OCI-M1 (cell line): Measurements from ENCODE around the gene ARMC9.

Source experiments
- DNase-seq: peaks from one replicate; lab custom pipeline; 2025; lab: John Stamatoyannopoulos, UW

ARMC9 gene

GRCh38 chr2:231201475-231201814 lies 3.0 kb downstream of the ARMC9 start:
- DNase-seq = no peak

GRCh38 chr2:231203087-231203486 lies 4.7 kb downstream of the ARMC9 start:
- DNase-seq = no peak

- no peak for DNase-seq
Measured at GRCh38 chr2:231204146-231204545, 5.7 kb downstream of the ARMC9 start.

DNA sequence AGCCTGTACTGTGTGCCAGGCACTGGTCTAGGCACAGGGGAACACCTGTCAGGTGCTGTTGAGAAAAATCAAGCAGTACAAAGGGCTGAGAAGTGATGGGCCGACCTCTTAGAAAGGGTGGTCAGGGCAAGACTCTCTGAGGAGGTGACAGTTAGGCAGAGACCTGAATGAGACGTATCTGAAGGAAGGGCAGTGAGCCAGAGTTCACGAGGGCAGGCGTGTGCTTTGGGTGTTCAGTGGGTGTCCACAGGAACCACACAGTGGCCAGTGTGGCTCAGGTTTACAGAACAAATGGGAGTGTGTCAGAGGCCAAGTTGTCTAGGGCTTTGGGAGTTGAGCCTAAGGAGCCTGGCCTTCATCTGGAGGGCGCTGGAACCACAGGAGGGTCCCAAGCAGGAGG lies 6.2 kb downstream of the ARMC9 start:
- DNase-seq = no peak

- DNase-seq = no peak
Measured at GRCh38 chr2:231207734-231208133, 9.3 kb downstream of the ARMC9 start.

DNA sequence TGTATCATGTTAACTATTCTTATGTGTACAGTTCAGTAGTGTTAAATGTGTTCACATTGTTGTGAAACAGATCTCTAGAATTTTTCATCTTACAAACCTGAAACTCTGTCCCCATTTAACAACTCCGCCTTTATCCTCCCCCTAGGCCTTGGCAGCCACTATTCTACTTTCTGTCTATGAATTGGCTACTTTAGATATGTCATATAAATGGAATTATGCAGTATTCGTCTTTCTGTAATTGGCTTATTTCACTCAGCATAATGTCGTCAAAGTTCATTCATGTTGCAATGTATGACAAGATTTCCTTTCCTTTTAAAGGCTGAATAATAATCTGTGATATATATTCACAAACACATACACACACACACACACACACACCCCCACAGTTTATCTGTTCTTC lies 12.4 kb downstream of the ARMC9 start:
- no peak for DNase-seq

DNA sequence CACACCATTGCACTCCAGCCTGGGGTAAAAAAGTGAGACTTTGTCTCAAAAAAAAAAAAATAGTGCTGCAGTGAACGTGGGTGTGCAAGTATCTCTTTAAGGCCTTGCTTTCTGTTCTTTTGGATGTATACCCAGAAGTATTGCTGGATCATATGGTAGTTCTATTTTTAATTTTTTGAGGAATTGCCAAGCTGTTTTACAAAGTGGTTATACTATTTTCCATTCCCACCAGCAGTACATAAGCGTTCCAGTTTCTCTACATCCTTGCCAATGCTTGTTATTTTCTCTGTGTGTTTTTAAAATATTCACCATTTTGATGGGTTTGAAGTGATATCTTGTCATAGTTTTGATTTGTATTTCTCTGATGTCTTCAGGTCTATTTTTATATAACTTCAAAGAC lies 13.1 kb downstream of the ARMC9 start:
- no peak for DNase-seq

- no peak for DNase-seq
Measured at GRCh38 chr2:231212329-231212845, 14.0 kb downstream of the ARMC9 start.

DNA sequence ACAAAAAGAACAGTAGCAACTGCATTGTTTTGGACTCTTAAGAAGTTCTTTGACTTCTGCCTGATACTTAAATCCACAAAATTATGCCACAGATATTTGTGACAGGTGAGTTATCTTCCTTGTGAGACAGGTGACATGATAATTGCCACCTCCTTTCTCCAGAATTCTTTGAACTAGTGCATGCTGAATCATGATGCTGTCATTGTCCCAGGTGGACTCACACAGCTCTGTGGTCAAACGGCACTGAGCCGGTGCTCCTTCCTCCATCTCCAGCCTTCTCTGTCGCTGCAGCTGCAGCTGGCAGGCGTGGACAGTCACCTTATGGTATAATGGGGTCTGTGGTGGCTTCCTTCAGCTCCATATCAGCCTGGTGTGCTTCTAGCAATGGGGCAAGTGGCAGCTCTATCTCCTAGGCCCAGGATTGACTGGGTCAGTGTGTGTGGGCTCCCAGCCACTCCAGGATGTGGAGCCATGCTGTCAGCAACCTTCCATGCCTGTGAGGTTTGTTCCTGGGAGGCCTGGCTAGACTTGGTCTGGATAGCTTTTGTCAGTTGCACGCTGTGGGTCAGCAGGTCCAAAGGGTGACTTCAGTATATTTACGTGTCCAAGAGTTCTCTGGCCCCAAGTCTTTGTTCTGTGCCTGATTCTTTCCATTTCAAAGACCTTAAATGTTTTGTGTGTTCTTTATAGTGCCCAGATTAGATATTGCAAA lies 15.7 kb downstream of the ARMC9 start:
- DNase-seq = no peak

- DNase-seq = no peak
Measured at GRCh38 chr2:231218366-231218765, 19.9 kb downstream of the ARMC9 start.

- DNase-seq = peak; percentile 8
Measured at GRCh38 chr2:231219289-231219688, 20.9 kb downstream of the ARMC9 start.

DNA sequence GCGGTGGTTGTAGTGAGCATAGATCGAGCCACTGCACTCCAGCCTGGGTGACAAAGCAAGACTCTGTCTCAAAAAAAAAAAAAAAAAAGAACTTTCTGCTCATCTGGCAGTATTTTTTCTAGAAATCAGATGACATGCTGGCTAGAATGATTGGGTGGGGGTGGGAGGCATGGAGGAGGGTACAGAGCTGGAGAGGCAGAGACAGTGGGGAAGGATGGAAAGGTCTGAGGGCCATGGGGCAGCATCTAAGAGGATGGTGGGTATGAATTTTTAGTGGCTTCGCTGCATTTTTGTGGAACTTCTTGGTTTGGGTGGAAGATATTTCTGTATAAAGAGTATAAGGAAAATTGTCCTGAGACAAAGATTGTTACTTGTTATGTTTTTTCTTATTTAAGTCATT lies 23.3 kb downstream of the ARMC9 start:
- no peak for DNase-seq

DNA sequence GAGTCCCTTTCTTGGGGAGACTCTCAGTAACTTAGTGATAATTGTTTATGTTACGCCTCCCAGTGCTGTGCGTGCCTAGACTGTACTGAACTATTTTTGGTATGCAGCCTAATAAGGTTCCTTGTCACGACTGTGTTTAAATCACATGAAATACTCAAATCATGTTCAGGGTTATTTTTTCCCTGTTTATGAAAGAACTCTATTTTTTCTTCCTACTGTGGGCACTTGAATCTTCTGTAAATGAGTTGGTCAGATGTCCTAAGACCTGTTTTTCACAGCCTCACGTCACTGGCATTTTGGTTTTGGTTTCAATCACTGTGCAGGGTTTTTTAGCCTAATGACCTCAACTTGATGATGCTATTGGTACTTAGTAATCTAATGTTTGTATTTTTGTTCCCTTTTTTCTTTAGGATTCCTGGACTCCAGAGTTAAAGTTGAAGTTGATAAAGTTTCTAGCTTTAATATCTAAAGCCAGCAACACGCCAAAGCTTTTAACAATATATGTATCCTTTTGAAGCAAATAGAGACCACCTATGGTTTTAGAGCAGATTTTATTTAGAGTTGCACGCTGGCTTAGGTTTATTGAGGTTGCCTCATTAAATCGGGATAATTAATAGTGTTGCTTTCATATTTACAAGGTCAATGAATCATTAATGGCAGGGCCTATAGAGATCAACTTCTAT lies 24.0 kb downstream of the ARMC9 start:
- no peak for DNase-seq

DNA sequence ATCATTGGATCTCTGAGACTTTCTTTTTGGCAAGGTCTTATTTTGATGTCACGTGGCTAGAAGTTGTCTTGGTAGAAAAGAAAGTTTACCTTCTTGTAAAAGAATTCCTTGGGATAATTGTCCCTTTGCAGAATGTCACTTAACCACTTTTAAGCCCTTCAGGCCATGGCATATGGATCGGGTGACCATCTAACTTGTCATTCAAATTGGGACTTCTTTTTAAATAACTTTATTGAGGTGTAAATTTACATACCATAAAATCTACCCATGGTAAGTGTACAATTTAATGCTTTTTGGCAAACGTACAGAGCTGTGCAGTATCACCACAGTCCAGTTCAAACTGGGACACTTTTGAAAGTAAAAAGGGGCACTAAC lies 24.6 kb downstream of the ARMC9 start:
- no peak for DNase-seq

DNA sequence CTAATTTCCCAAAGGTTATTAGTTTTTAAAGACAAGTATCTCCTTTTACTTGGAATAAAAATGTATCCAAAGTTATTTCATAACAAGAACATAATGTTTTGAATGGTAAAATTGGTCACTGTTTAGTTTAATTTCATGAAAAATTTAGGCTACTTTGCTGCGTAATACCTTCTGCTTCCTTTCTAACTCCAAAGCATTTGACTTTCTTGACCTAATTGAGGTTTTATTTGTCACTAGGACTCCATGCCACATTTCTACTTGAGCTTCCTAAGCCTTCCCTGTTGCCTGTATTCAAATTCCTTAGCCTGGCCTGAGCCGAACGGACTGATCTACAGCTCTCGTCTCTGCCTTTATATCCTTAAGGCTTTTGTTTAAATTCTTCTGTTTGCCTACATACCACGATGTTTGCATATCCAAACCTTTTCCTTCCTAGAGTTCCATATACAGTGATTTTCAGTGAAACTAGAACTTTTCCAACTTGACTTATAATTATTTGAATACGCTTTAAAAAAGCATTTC lies 25.1 kb downstream of the ARMC9 start:
- no peak for DNase-seq

- DNase-seq = peak; percentile 82
Measured at GRCh38 chr2:231227310-231228162, 29.1 kb downstream of the ARMC9 start.

GRCh38 chr2:231228223-231228622 lies 29.8 kb downstream of the ARMC9 start:
- DNase-seq = no peak

GRCh38 chr2:231228974-231229529 lies 30.6 kb downstream of the ARMC9 start:
- DNase-seq = no peak

DNA sequence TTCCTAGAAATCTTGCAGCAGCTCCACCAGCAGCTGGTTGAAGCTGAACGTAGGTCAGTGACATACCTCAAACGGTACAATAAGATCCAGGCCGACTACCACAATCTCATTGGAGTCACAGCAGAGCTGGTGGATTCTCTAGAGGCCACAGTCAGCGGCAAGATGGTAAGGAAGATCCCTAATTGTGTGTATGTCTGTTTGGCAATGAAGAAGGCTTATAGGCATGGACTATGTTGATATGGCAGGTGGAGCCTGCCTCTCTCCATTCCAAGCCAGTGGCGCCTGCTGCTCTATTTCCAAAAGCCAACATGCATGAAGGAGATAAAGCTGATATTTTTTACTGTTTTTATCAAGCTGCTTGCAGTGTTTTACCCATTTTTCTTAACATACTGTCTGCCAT lies 36.8 kb downstream of the ARMC9 start:
- peak; percentile 44 for DNase-seq

DNA sequence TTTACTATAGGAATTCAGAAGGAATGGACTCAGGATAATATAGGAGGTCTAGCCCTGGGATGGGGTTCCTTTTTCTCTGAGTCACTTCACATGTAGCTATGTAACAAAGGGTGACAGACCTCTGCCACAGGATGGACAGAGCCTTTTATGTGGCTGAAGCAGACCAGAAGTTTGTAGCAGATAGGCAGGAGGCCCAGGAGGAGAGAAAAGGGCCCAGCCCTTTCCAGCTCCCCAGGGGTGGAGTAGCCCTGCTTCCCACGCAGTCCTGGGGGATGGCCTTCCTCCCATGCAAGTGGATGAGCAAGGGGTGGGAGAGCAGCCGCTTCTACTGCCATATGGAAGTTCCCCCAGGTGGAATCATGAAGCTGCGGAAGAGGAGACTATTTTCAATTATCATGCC lies 40.3 kb downstream of the ARMC9 start:
- peak; percentile 68 for DNase-seq

DNA sequence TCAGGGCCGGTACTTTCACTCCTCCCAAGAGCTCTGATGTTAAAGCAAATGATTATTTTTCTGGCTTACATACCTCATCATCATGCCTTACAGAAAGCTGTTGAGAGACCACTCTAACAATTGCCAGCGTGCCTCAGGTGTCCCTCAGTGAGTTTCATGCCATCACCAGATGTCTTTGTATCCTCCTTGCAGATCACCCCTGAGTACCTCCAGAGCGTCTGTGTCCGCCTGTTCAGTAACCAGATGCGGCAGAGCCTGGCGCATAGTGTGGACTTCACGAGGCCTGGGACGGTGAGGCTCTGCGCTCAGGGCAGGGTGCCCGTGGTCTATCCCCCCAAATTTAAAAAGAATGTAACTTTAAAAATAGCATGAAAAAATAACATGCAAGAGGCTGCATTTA lies 41.3 kb downstream of the ARMC9 start:
- no peak for DNase-seq

GRCh38 chr2:231241755-231242507 lies 43.5 kb downstream of the ARMC9 start:
- peak; percentile 36 for DNase-seq
